ENCODE measurements around the gene HOXD4.

The HOXD4 gene

GRCh38 chr2:176123411-176124109 is 27.8 kb upstream of the HOXD4 start:
- in situ Hi-C loops (cut with MboI; ENCODE audit: low pct_unique_long_range_greater_than_20kb, low sequenced_read_pairs, unreplicated experiment): loop anchor here (10.0 to 25.0 kb wide), 2 partner anchors 761 to 1031 kb away; no protein-coding TSS in a partner anchor
- no peak for DNase-seq (ENCODE audit: low spot score)
- TF ChIP-seq, protein P1, sequence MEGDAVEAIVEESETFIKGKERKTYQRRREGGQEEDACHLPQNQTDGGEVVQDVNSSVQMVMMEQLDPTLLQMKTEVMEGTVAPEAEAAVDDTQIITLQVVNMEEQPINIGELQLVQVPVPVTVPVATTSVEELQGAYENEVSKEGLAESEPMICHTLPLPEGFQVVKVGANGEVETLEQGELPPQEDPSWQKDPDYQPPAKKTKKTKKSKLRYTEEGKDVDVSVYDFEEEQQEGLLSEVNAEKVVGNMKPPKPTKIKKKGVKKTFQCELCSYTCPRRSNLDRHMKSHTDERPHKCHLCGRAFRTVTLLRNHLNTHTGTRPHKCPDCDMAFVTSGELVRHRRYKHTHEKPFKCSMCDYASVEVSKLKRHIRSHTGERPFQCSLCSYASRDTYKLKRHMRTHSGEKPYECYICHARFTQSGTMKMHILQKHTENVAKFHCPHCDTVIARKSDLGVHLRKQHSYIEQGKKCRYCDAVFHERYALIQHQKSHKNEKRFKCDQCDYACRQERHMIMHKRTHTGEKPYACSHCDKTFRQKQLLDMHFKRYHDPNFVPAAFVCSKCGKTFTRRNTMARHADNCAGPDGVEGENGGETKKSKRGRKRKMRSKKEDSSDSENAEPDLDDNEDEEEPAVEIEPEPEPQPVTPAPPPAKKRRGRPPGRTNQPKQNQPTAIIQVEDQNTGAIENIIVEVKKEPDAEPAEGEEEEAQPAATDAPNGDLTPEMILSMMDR (IDR thresholded peaks at IDR 0.05; ENCODE audit: extremely low read depth, insufficient read depth, missing control alignments): no peak

- in situ Hi-C loops (cut with MboI; ENCODE audit: low pct_unique_long_range_greater_than_20kb, low sequenced_read_pairs, unreplicated experiment): loop anchor here (10.0 to 25.0 kb wide), 2 partner anchors 762 to 1030 kb away; no protein-coding TSS in a partner anchor
- DNase-seq (ENCODE audit: low spot score): no peak
These were observed 27.0 kb upstream of the HOXD4 start for GRCh38 chr2:176124110-176124946.

GRCh38 chr2:176124947-176125771 is 26.2 kb upstream of the HOXD4 start:
- in situ Hi-C loops (cut with MboI; ENCODE audit: low pct_unique_long_range_greater_than_20kb, low sequenced_read_pairs, unreplicated experiment): loop anchor here (10.0 to 25.0 kb wide), 2 partner anchors 763 to 1030 kb away; no protein-coding TSS in a partner anchor
- TF ChIP-seq, protein P1 (IDR thresholded peaks at IDR 0.05; ENCODE audit: extremely low read depth, insufficient read depth, missing control alignments): no peak
- no peak for DNase-seq (ENCODE audit: low spot score)

More at GRCh38 chr2:176124110-176124946, 27.0 kb upstream of the HOXD4 start:
- TF ChIP-seq, protein P1 (IDR thresholded peaks at IDR 0.05; ENCODE audit: extremely low read depth, insufficient read depth, missing control alignments): no peak

DNA sequence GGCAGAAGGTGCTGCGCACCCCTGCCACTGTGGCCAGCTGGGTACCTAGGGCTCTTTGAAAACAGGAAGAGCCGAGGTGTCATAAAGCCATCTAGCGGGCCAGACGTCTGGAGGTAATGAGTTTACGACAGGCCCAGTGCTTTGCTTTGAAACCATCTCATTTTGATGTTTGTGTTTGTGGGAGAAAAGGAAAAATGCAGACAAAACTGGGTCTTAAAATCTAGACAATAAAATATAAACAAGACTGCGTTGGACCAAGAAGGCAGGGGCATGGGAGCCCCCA is 25.6 kb upstream of the HOXD4 start:
- DNase-seq (ENCODE audit: low spot score): no peak
- TF ChIP-seq, protein P1 (IDR thresholded peaks at IDR 0.05; ENCODE audit: extremely low read depth, insufficient read depth, missing control alignments): no peak
- in situ Hi-C loops (cut with MboI; ENCODE audit: low pct_unique_long_range_greater_than_20kb, low sequenced_read_pairs, unreplicated experiment): loop anchor here (10.0 kb wide), 1 partner anchor 1029 kb away; no protein-coding TSS in a partner anchor

- in situ Hi-C loops (cut with MboI; ENCODE audit: low pct_unique_long_range_greater_than_20kb, low sequenced_read_pairs, unreplicated experiment): loop anchor here (10.0 kb wide), 1 partner anchor 1028 kb away; no protein-coding TSS in a partner anchor
- peak; percentile 76 for DNase-seq (ENCODE audit: low spot score)
These were observed 24.2 kb upstream of the HOXD4 start for GRCh38 chr2:176126929-176127773.

More at GRCh38 chr2:176126929-176127773, 24.2 kb upstream of the HOXD4 start:
- TF ChIP-seq, protein P1 (IDR thresholded peaks at IDR 0.05; ENCODE audit: extremely low read depth, insufficient read depth, missing control alignments): peak; percentile 79
